Vagina (tissue), 2 donors: Measurements from ENCODE around the gene NEK6.

Experiments
- POLR2A ChIP-seq, 2 donors: fragments of 450-650 bp; IDR thresholded peaks; one replicate each; pipeline ENCODE4 v1.6.1; 2017; ENCODE audit warnings: antibody characterized with exemption in 2 of 2, mild to moderate bottlenecking in 2 of 2, moderate library complexity in 2 of 2
- POLR2AphosphoS5 ChIP-seq, 2 donors: sonication (generic); formaldehyde crosslinking; IDR thresholded peaks; one replicate each; pipeline ENCODE4 v1.9.0; 2017; ENCODE audit warnings: antibody characterized with exemption in 2 of 2, mild to moderate bottlenecking in 2 of 2, low read depth in 1 of 2; ENCODE audit not compliant: insufficient read depth in 1 of 2
- TF ChIP-seq, protein P1 (sequence below), 3 experiments: fragments of 450-650 bp in 2 of 3; fragments of 200-600 bp in 1 of 3; sonication (generic) in 1 of 3; IDR thresholded peaks; one replicate each; pipeline ENCODE4 v1.5.1; 2017 to 2019; ENCODE audit warnings: antibody characterized with exemption in 3 of 3, mild to moderate bottlenecking in 2 of 3, moderate library complexity in 2 of 3

DNA sequence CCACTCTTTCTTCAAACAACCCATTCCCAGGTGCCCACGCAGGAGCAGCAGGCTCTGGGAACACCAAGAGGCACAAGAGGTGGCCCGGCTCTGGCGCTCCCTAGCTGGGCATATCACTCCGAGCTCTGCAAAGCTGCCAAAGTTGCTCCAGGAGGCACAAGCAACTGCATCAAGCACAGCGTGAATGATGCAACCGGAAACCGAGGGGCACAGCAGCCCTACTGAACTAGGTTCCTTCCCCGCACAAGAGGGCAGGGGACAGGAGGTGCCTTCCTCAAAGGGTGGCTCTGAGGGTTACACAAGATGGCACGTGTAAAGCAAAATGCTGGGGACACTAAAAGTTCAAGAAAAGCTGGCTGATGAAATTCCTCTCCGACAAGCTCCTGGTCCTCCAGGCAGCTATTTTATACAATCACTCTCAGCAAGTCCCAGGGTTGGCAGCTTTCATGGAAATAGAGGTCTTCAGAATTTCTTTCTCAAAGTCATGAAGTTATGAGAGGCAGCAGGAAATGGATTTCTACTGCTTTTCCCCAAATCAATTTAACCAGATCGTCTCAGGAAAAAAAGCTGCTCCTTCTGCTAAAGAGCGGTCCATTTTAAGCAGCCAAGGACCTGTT is 134.6 kb downstream of the NEK6 start:
- TF ChIP-seq POLR2A (IDR thresholded peaks at IDR 0.05): no peak
- TF ChIP-seq, protein P1, sequence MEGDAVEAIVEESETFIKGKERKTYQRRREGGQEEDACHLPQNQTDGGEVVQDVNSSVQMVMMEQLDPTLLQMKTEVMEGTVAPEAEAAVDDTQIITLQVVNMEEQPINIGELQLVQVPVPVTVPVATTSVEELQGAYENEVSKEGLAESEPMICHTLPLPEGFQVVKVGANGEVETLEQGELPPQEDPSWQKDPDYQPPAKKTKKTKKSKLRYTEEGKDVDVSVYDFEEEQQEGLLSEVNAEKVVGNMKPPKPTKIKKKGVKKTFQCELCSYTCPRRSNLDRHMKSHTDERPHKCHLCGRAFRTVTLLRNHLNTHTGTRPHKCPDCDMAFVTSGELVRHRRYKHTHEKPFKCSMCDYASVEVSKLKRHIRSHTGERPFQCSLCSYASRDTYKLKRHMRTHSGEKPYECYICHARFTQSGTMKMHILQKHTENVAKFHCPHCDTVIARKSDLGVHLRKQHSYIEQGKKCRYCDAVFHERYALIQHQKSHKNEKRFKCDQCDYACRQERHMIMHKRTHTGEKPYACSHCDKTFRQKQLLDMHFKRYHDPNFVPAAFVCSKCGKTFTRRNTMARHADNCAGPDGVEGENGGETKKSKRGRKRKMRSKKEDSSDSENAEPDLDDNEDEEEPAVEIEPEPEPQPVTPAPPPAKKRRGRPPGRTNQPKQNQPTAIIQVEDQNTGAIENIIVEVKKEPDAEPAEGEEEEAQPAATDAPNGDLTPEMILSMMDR (IDR thresholded peaks at IDR 0.05): no peak
- no peak for TF ChIP-seq POLR2AphosphoS5 (IDR thresholded peaks at IDR 0.05; ENCODE audit: insufficient read depth in 1 of 2, low read depth in 1 of 2)
